ENCODE measurements around the gene NDUFV3.
A peak's percentile ranks its signal among the peaks of the same experiment; 100 is the strongest.
"Not testable (repeated sequence)": the region's sequence is repeated elsewhere in the genome, so short reads cannot be mapped to it uniquely, and the experiment has no call there.

NDUFV3 gene

GRCh38 chr21:42892931-42893755 lies at the start of gene NDUFV3:
NDUFV3 (plus strand) TSS chr21:42893309; CDS start chr21:42893334, 25 bp downstream.
- H3K27ac ChIP-seq (ENCODE audit: low read depth, low read length), result peak within 1 kb of the TSS; percentile 95
- H3K9me3 ChIP-seq (ENCODE audit: control insufficient read depth in 5 of 5, low read length in 5 of 5), result no peaks in the 10 kb centered on the region
- peaks cover 0 to 40% (median 20%) of the 10 kb centered on the region in 5 donors for H3K4me1 ChIP-seq (ENCODE audit: control insufficient read depth in 5 of 5, insufficient read depth in 5 of 5, low read length in 5 of 5)
- no peaks in the 10 kb centered on the region for H3K27me3 ChIP-seq (ENCODE audit: control insufficient read depth in 5 of 5, insufficient read depth in 4 of 5, low read length in 5 of 5)
- peaks cover 5 to 16% (median 11%) of the 10 kb centered on the region in 5 donors for H3K36me3 ChIP-seq (ENCODE audit: control insufficient read depth in 5 of 5, insufficient read depth in 5 of 5, low read length in 5 of 5)
- H3K4me3 ChIP-seq (ENCODE audit: low read depth in 1 of 5, low read length in 5 of 5), result peak within 1 kb of the TSS; percentile 81 to 94 (median 86)
- H3K9ac ChIP-seq (ENCODE audit: low read length in 5 of 5), result peak within 1 kb of the TSS; percentile 93 to 98 (median 96)

- no peaks in the 10 kb centered on the region for H3K27me3 ChIP-seq (ENCODE audit: control insufficient read depth in 5 of 5, insufficient read depth in 4 of 5, low read length in 5 of 5)
- peaks cover 0 to 82% (median 65%) of the 10 kb centered on the region in 5 donors for H3K36me3 ChIP-seq (ENCODE audit: control insufficient read depth in 5 of 5, insufficient read depth in 5 of 5, low read length in 5 of 5)
- no peak overlapping the region for H3K4me3 ChIP-seq (ENCODE audit: low read depth in 1 of 5, low read length in 5 of 5)
- peak overlapping the region; percentile 41 for H3K27ac ChIP-seq (ENCODE audit: low read depth, low read length)
- no peak overlapping the region for H3K9ac ChIP-seq (ENCODE audit: low read length in 5 of 5)
- H3K4me1 ChIP-seq (ENCODE audit: control insufficient read depth in 5 of 5, insufficient read depth in 5 of 5, low read length in 5 of 5), result peaks cover 2 to 16% (median 8%) of the 10 kb centered on the region in 5 donors
- H3K9me3 ChIP-seq (ENCODE audit: control insufficient read depth in 5 of 5, low read length in 5 of 5), result no peaks in the 10 kb centered on the region
Measured at GRCh38 chr21:42844411-42845113, 48.5 kb upstream of the NDUFV3 start.

DNA sequence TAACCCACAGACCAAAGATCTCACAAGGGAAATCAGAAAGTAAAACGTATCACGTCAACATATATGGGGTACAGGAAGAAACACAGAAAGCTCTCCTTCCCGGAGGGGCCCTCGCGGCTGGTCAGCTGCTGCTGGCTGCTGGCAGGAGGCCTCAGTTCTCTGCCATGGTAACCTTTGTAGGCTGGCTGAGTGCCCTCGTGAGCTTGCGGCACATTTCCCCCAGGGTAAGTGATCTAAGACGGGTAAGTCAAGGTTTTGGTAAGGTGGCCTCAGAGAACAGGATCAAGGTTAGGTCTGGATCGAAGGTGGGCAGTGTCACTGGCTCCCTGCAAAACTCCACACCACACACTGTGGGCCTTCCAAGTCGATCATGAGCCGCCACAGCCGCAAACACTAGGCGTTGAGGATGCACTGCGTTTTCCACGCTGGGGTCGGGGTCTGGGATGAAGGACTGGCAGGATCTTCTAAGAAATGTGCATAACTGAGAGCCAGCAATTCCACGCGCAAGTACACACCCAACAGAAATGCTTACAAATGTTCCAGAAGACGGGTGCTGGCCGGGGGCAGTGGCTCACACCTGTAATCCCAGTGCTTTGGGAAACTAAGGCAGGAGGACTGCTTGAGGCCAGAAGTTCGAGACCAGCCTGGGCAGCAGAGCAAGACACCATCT lies 47.7 kb upstream of the NDUFV3 start:
- H3K4me3 ChIP-seq (ENCODE audit: low read depth in 1 of 5, low read length in 5 of 5), result no peak overlapping the region
- peaks cover 2 to 16% (median 8%) of the 10 kb centered on the region in 5 donors for H3K4me1 ChIP-seq (ENCODE audit: control insufficient read depth in 5 of 5, insufficient read depth in 5 of 5, low read length in 5 of 5)
- no peaks in the 10 kb centered on the region for H3K27me3 ChIP-seq (ENCODE audit: control insufficient read depth in 5 of 5, insufficient read depth in 4 of 5, low read length in 5 of 5)
- peaks cover 0 to 82% (median 68%) of the 10 kb centered on the region in 5 donors for H3K36me3 ChIP-seq (ENCODE audit: control insufficient read depth in 5 of 5, insufficient read depth in 5 of 5, low read length in 5 of 5)
- no peak overlapping the region for H3K9ac ChIP-seq (ENCODE audit: low read length in 5 of 5)
- H3K9me3 ChIP-seq (ENCODE audit: control insufficient read depth in 5 of 5, low read length in 5 of 5), result no peaks in the 10 kb centered on the region
- peak overlapping the region; percentile 41 for H3K27ac ChIP-seq (ENCODE audit: low read depth, low read length)

- peaks cover 0 to 82% (median 68%) of the 10 kb centered on the region in 5 donors for H3K36me3 ChIP-seq (ENCODE audit: control insufficient read depth in 5 of 5, insufficient read depth in 5 of 5, low read length in 5 of 5)
Measured at GRCh38 chr21:42846221-42846620, 46.9 kb upstream of the NDUFV3 start.

GRCh38 chr21:42847051-42847707 lies 45.9 kb upstream of the NDUFV3 start:
- Histone ChIP-seq H3K36me3 (ENCODE audit: control insufficient read depth in 5 of 5, insufficient read depth in 5 of 5, low read length in 5 of 5) (peaks cover 0 to 84% (median 73%) of the 10 kb centered on the region in 5 donors), H3K4me3 (ENCODE audit: low read depth in 1 of 5, low read length in 5 of 5) (no peak overlapping the region), H3K27me3 (ENCODE audit: control insufficient read depth in 5 of 5, insufficient read depth in 4 of 5, low read length in 5 of 5) (no peaks in the 10 kb centered on the region), H3K27ac (ENCODE audit: low read depth, low read length) (no peak overlapping the region), H3K9ac (ENCODE audit: low read length in 5 of 5) (no peak overlapping the region), H3K9me3 (ENCODE audit: control insufficient read depth in 5 of 5, low read length in 5 of 5) (no peaks in the 10 kb centered on the region), H3K4me1 (ENCODE audit: control insufficient read depth in 5 of 5, insufficient read depth in 5 of 5, low read length in 5 of 5) (peaks cover 2 to 16% (median 8%) of the 10 kb centered on the region in 5 donors)

More at GRCh38 chr21:42846221-42846620, 46.9 kb upstream of the NDUFV3 start:
- no peaks in the 10 kb centered on the region for H3K27me3 ChIP-seq (ENCODE audit: control insufficient read depth in 5 of 5, insufficient read depth in 4 of 5, low read length in 5 of 5)
- no peak overlapping the region for H3K4me3 ChIP-seq (ENCODE audit: low read depth in 1 of 5, low read length in 5 of 5)
- no peaks in the 10 kb centered on the region for H3K9me3 ChIP-seq (ENCODE audit: control insufficient read depth in 5 of 5, low read length in 5 of 5)
- H3K4me1 ChIP-seq (ENCODE audit: control insufficient read depth in 5 of 5, insufficient read depth in 5 of 5, low read length in 5 of 5), result peaks cover 2 to 16% (median 8%) of the 10 kb centered on the region in 5 donors
- H3K27ac ChIP-seq (ENCODE audit: low read depth, low read length), result no peak overlapping the region
- H3K9ac ChIP-seq (ENCODE audit: low read length in 5 of 5), result no peak overlapping the region

- no peak overlapping the region for H3K4me3 ChIP-seq (ENCODE audit: low read depth in 1 of 5, low read length in 5 of 5)
- H3K27me3 ChIP-seq (ENCODE audit: control insufficient read depth in 5 of 5, insufficient read depth in 4 of 5, low read length in 5 of 5), result no peaks in the 10 kb centered on the region
- H3K9ac ChIP-seq (ENCODE audit: low read length in 5 of 5), result no peak overlapping the region
- H3K36me3 ChIP-seq (ENCODE audit: control insufficient read depth in 5 of 5, insufficient read depth in 5 of 5, low read length in 5 of 5), result peaks cover 0 to 83% (median 71%) of the 10 kb centered on the region in 5 donors
- H3K27ac ChIP-seq (ENCODE audit: low read depth, low read length), result no peak overlapping the region
- peaks cover 2 to 16% (median 8%) of the 10 kb centered on the region in 5 donors for H3K4me1 ChIP-seq (ENCODE audit: control insufficient read depth in 5 of 5, insufficient read depth in 5 of 5, low read length in 5 of 5)
- no peaks in the 10 kb centered on the region for H3K9me3 ChIP-seq (ENCODE audit: control insufficient read depth in 5 of 5, low read length in 5 of 5)
Measured at GRCh38 chr21:42847726-42848125, 45.4 kb upstream of the NDUFV3 start.

DNA sequence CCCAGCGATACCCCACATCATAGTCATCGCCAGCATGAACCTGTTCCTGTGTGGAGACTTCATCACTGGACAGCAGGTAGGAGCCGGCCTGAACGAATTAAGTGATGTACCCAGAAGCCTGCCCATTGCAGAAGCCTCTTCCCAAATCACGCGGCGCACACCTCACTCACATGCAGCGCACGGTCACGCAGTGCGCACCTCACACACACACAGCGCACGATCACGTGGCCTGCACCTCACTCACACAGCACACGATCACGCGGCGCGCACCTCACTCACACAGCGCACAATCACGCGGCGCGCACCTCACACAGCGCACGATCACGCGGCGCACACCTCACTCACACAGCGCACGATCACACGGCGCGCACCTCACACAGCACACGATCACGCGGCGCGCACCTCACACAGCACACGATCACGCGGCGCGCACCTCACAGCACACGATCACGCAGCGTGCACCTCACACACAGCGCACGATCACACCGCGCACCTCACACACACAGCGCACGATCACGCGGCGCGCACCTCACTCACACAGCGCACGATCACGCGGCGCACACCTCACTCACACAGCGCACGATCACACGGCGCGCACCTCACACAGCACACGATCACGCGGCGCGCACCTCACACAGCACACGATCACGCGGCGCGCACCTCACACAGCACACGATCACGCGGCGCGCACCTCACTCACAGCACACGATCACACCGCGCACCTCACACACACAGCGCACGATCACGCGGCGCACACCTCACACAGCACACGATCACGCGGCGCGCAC lies 44.8 kb upstream of the NDUFV3 start:
- not testable (repeated sequence) for H3K4me3 ChIP-seq (ENCODE audit: low read depth in 1 of 5, low read length in 5 of 5); H3K9me3 ChIP-seq (ENCODE audit: control insufficient read depth in 5 of 5, low read length in 5 of 5)
- H3K36me3 ChIP-seq (ENCODE audit: control insufficient read depth in 5 of 5, insufficient read depth in 5 of 5, low read length in 5 of 5), result peaks cover 0 to 87% (median 73%) of the 10 kb centered on the region in 5 donors

GRCh38 chr21:42848932-42849758 lies 44.0 kb upstream of the NDUFV3 start:
- Histone ChIP-seq H3K27me3 (ENCODE audit: control insufficient read depth in 5 of 5, insufficient read depth in 4 of 5, low read length in 5 of 5) (no peaks in the 10 kb centered on the region), H3K36me3 (ENCODE audit: control insufficient read depth in 5 of 5, insufficient read depth in 5 of 5, low read length in 5 of 5) (peaks cover 0 to 95% (median 81%) of the 10 kb centered on the region in 5 donors), H3K27ac (ENCODE audit: low read depth, low read length) (no peak overlapping the region), H3K4me1 (ENCODE audit: control insufficient read depth in 5 of 5, insufficient read depth in 5 of 5, low read length in 5 of 5) (peaks cover 2 to 16% (median 8%) of the 10 kb centered on the region in 5 donors), H3K9me3 (ENCODE audit: control insufficient read depth in 5 of 5, low read length in 5 of 5) (no peaks in the 10 kb centered on the region), H3K4me3 (ENCODE audit: low read depth in 1 of 5, low read length in 5 of 5) (no peak overlapping the region), H3K9ac (ENCODE audit: low read length in 5 of 5) (no peak overlapping the region)

More for the DNA sequence above, 44.8 kb upstream of the NDUFV3 start:
- not testable (repeated sequence) for H3K9ac ChIP-seq (ENCODE audit: low read length in 5 of 5); H3K27ac ChIP-seq (ENCODE audit: low read depth, low read length); H3K27me3 ChIP-seq (ENCODE audit: control insufficient read depth in 5 of 5, insufficient read depth in 4 of 5, low read length in 5 of 5)
- peaks cover 2 to 16% (median 8%) of the 10 kb centered on the region in 5 donors for H3K4me1 ChIP-seq (ENCODE audit: control insufficient read depth in 5 of 5, insufficient read depth in 5 of 5, low read length in 5 of 5)
